HS-27A (cell line): Measurements from ENCODE around the gene RAET1L.
"Not testable (repeated sequence)": the region's sequence is repeated elsewhere in the genome, so short reads cannot be mapped to it uniquely, and the experiment has no call there.

Source experiments
- DNase-seq: peaks from one replicate; pipeline ENCODE4 v3.0.0-alpha.2; 2012; ENCODE audit warnings: low read depth, missing footprints

RAET1L gene

GRCh38 chr6:149991472-149991795 lies 33.9 kb downstream of the RAET1L start:
- DNase-seq: not testable (repeated sequence)

GRCh38 chr6:149990661-149991471 lies 34.5 kb downstream of the RAET1L start:
- no peak for DNase-seq

DNA sequence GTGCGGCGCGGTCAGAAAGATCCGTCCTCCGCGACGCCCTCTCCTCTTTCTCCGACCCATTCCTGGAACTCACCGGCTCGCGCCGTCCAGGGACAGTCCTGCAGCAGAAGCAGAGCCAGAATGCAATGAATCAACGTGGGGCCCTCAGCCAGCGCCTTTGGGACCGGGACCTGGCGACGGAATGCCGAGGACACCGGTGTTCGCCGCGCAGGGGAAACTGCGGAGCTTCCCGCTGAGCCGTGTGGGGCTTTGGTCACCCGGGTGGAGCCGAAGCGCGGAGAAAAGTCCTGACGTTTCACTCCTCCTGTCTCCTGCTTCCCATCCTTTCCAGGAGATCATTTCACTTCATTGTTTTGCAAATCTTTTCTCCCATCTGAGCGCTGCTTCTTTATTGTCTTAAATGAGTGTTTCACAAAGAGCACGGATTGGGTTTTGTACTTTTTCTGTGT lies 35.1 kb downstream of the RAET1L start:
- DNase-seq: no peak

DNA sequence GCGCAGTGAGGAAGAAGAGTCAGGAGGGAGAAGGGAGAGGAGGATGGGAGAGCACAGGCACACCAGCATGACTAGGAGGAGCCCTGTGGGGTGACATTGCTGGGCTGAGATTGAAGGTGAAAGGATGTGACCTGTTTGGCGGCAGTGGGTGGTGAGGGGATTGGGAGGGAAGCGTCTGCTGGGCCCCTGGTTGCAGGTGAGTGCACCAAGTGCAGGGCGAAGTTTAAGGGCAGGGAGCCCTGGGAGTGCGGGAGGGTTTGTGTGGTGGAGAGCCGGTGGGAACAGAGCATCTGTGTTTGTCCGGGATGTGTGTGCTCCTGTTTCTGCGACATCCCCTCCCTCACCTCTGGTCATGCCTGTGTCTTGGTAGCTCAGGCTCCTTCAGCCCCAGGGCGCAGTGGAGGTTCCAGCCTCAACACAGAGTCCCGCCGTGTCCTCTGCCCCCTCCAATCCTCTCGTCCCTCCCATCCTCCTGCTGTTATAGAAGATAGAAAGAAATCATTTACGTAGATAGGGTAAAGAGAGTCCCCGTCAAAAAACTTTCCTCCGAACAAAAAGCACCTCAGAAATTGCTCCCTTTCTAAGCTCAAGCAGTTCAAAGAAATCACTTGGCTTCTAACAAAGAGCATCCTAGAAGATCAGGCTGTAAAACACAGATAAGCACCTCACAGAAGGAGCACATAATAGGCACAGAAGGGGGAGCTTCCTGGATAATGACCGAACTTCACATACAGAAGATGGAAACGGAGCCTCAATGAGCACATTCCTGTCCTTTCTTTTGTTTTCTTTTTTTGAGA lies 36.6 kb downstream of the RAET1L start:
- no peak for DNase-seq

GRCh38 chr6:149987602-149988107 lies 37.7 kb downstream of the RAET1L start:
- no peak for DNase-seq

- no peak for DNase-seq
These were observed 39.8 kb downstream of the RAET1L start for GRCh38 chr6:149985481-149985937.

- DNase-seq: no peak
These were observed 40.6 kb downstream of the RAET1L start for GRCh38 chr6:149984773-149985172.

- DNase-seq: no peak
These were observed 42.2 kb downstream of the RAET1L start for GRCh38 chr6:149983145-149983544.

- DNase-seq: no peak
These were observed 46.0 kb downstream of the RAET1L start for GRCh38 chr6:149979293-149979692.

DNA sequence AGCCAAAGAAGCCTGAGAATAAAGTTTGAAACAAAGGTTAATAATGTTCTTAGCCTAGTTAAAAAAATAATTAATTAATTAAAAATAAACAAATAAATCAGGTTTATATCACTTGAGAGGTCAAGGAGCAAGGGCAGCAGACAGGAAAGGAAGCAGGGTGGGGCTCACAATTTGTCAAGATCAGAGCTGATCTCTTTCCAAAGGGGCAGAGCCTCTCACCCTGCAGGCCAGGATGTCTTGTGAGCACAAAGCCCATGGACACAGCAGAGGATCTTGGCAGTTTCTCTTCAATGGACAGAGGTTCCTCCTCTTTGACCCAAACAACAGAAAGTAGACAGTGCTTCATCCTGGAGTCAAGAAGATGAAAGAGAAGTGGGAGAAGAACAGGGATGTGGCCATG lies 46.7 kb downstream of the RAET1L start:
- DNase-seq: no peak

DNA sequence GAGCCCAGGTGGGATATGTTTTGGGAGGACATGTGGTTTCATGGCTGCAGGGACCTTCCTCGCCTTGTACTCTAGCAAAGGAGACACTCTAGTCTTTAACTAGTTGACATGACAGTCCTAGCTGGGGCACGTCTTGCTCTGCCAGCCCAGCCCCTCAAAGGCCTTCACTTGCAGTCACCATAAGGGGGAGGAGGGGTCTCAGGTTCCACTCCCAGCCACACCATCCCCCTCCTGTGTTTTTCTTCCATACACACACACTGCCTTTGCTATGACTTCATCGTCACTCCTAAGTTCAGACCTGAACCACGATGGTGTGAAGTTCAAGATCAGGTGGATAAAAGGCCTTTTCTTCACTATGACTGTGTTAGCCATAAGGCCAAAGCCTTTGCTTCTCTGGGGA lies 48.1 kb downstream of the RAET1L start:
- DNase-seq: no peak

DNA sequence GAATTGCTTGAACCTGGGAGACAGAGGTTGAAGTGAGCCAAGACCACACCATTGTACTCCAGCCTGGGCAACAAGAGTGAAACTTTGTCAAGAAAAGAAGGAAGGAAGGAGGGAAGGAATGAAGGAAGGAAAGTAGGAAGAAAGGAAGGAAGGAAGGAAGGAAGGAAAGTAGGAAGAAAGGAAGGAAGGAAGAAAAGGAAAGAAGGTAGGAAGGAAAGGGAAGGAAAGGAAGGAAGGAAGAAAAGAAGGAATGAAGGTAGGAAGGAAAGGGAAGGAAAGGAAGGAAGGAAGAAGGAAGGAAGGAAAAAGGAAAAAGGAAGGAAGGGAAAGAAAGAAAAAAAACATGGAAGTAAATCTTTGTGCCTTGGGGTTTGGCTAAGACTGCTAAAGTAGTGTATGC lies 49.9 kb downstream of the RAET1L start:
- no peak for DNase-seq

DNA sequence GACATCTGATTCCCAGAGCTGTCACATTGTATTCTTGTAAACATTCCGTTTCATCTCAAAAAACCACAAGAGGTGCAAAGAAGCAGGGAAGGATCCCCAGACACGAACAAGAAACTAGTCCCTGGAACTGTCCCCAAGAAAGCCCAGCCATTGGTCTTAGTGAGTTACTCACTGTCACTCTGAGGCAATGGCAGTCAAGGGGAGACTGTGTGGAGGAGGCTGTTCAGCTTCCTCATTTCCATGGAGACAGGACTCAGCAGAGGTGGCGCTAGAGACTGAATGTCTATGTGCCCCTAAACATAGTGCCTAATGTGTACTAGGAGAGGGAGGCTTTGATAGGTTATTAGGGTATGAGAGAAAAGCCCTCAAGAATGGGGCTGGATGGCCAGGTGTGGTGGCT lies 50.5 kb downstream of the RAET1L start:
- no peak for DNase-seq

DNA sequence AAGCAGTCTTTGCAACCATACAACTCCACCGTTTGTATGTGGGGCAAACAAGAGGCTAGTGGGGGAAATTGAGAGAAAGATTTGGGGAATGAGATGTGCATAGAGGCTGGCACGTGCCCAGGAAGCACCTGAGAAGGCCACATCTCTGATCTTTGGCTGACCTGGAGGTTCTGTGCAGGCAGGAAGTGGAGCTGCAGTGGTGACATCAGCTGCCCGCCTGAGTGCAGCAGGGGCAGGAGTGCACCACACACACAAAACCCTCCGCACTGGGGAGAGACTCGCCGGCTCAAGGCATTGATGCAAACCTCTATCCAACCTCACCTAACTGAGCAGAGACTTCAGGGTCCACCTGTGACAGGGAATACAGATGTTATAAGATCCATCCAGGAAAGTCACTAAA lies 50.9 kb downstream of the RAET1L start:
- not testable (repeated sequence) for DNase-seq

DNA sequence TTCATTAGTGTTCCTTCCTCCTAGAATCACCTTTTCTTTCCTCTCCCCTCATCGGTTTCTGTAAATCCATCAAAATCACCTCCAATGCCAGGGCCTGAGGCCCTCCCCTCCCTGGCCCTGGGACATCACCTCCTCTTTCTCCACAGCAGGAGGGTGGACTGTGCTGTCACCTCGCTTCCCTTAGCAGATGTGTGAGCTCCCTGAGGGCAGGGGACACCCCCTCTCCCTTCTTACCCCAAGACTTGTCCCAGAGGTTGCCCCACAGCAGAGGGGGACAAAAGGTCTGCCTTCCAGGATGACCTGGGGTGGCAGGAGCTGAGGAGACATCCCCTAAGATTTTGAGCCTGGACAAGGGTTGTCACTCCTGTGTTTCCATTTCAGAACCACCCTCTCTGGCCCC lies 55.7 kb downstream of the RAET1L start:
- DNase-seq: no peak

GRCh38 chr6:149968909-149969308 lies 56.4 kb downstream of the RAET1L start:
- DNase-seq: not testable (repeated sequence)
